K562 (cell line): Measurements from ENCODE around the gene PLXNA3. TPM values are rescaled to one million over a fixed set of nuclear protein-coding genes. Genes with fewer than 3 reads are reported as not detected.

Source experiments
- CSDE1 ChIP-seq, 2 experiments: fragments of 450-650 bp; IDR thresholded peaks; 2 replicates each; pipeline ENCODE4 v1.6.1; 2016; ENCODE audit warnings: mild to moderate bottlenecking in 1 of 2
- CTBP1 ChIP-seq: fragments of 450-650 bp; IDR thresholded peaks from 2 replicates; pipeline ENCODE4 v1.6.1; 2016; ENCODE audit warnings: borderline replicate concordance
- FOXJ3 ChIP-seq: sonication (generic); formaldehyde crosslinking; IDR thresholded peaks from 2 replicates; pipeline ENCODE4 v1.4.0; 2020; ENCODE audit warnings: mild to moderate bottlenecking, missing genetic modification reagents
- GTF3C2 ChIP-seq: IDR thresholded peaks from 3 replicates; pipeline ENCODE4 v1.6.1; 2011; ENCODE audit warnings: borderline replicate concordance, mild to moderate bottlenecking, moderate library complexity; ENCODE audit not compliant: insufficient read length; ENCODE audit errors: extremely low read depth
- NR2F6 ChIP-seq: fragments of 450-650 bp; formaldehyde crosslinking; IDR thresholded peaks from 2 replicates; pipeline ENCODE4 v1.4.0; 2020; ENCODE audit warnings: mild to moderate bottlenecking
- SMARCC2 ChIP-seq: fragments of 450-650 bp; IDR thresholded peaks from 2 replicates; pipeline ENCODE4 v1.6.1; 2017; ENCODE audit warnings: antibody characterized with exemption, moderate library complexity, mild to moderate bottlenecking, low read depth
- STAG1 ChIP-seq: sonication (generic); formaldehyde crosslinking; IDR thresholded peaks from 2 replicates; pipeline ENCODE4 v1.5.0; 2020; ENCODE audit warnings: missing genetic modification reagents, borderline replicate concordance
- ZBTB1 ChIP-seq: sonication (generic); formaldehyde crosslinking; IDR thresholded peaks from 2 replicates; pipeline ENCODE4 v1.8.1; 2023; ENCODE audit warnings: missing genetic modification reagents, low read depth, mild to moderate bottlenecking, borderline replicate concordance
- ZBTB7A ChIP-seq: IDR thresholded peaks from 2 replicates; pipeline ENCODE4 v1.6.1; 2011; ENCODE audit warnings: low read depth, mild to moderate bottlenecking, low read length, moderate library complexity, borderline replicate concordance; ENCODE audit not compliant: control insufficient read depth
- ZEB2 ChIP-seq: fragments of 450-650 bp; IDR thresholded peaks from 2 replicates; pipeline ENCODE4 v1.6.1; 2016
- ZNF347 ChIP-seq: fragments of 450-650 bp; formaldehyde crosslinking; IDR thresholded peaks from 2 replicates; pipeline ENCODE4 v1.4.0; 2020; ENCODE audit warnings: low read depth, mild to moderate bottlenecking, moderate library complexity
- ZNF766 ChIP-seq: fragments of 200-800 bp; sonication (Bioruptor generic); conservative IDR thresholded peaks from 2 replicates; pipeline ENCODE4 v1.6.1; 2016; ENCODE audit warnings: missing genetic modification characterization, missing compliant biosample characterization
- polyA plus RNA-seq, 8 experiments: library from polyadenylated mRNA; depleted of rRNA in 4 of 8; stranded (reverse) in 5 of 8; unstranded in 3 of 8; fragments of >200 nt; fragmentation: Nextera tagmentation in 2 of 8; fragmentation: Illumina TruSeq in 1 of 8; extraction: Ambion mirVana in 2 of 8; extraction: Trizol in 1 of 8; gene quantifications; 2 replicates each; pipeline versions ENCODE4 v1.2.1 to v1.2.3, GENCODE V29; 2011 to 2014; ENCODE audit warnings: inconsistent platforms in 1 of 8, missing spikeins in 1 of 8
- total RNA-seq, 7 experiments: library from RNA; depleted of rRNA in 6 of 7; stranded (reverse); fragments of >200 nt in 6 of 7; fragmentation: Illumina TruSeq in 2 of 7; extraction: Trizol in 2 of 7; gene quantifications; 2 replicates each; pipeline versions ENCODE4 v1.2.1 to v1.2.3, GENCODE V29; 2011 to 2021; ENCODE audit warnings: low replicate concordance in 1 of 7
- TF ChIP-seq, protein P1 (sequence below), 2 experiments: fragments of 450-650 bp; formaldehyde crosslinking in 1 of 2; IDR thresholded peaks; 2 replicates each; pipeline versions ENCODE4 v1.4.0 to v1.6.1; 2014 to 2020; ENCODE audit warnings: mild to moderate bottlenecking in 2 of 2, borderline replicate concordance in 1 of 2, low read depth in 1 of 2
- TF ChIP-seq, protein P2 (sequence below), 3 experiments: fragments of 200-800 bp in 1 of 3; sonication (Bioruptor generic) in 1 of 3; sonication (generic) in 1 of 3; formaldehyde crosslinking in 1 of 3; IDR thresholded peaks; 2 replicates each; pipeline versions ENCODE4 v1.6.1 to v1.8.0; 2016 to 2022; ENCODE audit warnings: mild to moderate bottlenecking in 2 of 3, missing compliant biosample characterization in 2 of 3, missing genetic modification characterization in 2 of 3, missing genetic modification reagents in 1 of 3

The PLXNA3 gene
- total and polyA plus RNA-seq, 9 of the 15 experiments (the other 6 are each of a cell fraction or from before 2014, with no cell fraction given): 0.32 to 47.8 (median 7.5) TPM

DNA sequence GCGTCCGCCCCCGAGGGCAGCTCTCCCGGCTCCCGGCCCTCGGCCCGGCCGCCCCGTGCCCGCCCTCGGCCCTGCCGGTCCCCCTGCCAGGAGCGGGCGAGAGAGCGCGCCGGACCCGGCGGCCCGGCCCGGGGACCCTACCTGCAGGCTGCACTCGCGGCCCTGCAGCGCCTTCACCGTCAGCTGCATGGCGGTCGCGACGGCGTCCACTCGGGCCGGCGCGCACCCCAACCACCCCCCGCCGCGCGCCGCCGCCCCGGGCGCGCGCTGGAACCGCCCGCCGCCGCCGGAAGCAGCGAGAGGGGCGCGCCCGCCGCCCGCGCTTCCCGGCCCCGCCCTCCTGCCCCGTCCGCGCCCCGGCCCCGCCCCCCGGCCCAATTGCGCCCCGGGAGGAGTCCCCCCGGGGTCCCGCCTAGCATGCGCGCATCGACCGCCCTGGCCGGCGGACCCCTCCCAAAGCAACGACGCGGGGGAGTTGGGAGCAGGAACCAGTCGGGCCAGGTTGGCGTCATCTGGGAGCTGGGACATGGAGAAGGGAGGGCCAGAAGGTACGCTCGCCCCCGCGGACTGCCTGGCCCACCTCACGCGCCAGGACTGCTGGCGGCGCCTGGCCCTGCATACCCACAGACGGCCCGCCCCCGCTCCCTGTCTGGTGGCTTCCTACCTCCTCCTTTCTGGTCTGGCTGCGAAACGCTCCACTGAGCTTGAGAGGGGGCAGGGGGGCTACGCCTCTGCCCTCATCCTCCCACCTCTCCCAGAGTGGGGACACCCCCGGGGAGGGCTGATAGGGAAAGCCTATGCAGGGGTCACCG lies 28.5 kb downstream of the PLXNA3 start, which contains the start of gene UBL4A (continued):
- no peak for TF ChIP-seq NR2F6 (CRISPR knock-in tag)
- no peak for TF ChIP-seq SMARCC2
- TF ChIP-seq ZEB2: no peak
- peak; percentile 30; the same call in 1 of the 2 replicates for TF ChIP-seq CTBP1
- TF ChIP-seq GTF3C2: no peak
- TF ChIP-seq, protein P1, sequence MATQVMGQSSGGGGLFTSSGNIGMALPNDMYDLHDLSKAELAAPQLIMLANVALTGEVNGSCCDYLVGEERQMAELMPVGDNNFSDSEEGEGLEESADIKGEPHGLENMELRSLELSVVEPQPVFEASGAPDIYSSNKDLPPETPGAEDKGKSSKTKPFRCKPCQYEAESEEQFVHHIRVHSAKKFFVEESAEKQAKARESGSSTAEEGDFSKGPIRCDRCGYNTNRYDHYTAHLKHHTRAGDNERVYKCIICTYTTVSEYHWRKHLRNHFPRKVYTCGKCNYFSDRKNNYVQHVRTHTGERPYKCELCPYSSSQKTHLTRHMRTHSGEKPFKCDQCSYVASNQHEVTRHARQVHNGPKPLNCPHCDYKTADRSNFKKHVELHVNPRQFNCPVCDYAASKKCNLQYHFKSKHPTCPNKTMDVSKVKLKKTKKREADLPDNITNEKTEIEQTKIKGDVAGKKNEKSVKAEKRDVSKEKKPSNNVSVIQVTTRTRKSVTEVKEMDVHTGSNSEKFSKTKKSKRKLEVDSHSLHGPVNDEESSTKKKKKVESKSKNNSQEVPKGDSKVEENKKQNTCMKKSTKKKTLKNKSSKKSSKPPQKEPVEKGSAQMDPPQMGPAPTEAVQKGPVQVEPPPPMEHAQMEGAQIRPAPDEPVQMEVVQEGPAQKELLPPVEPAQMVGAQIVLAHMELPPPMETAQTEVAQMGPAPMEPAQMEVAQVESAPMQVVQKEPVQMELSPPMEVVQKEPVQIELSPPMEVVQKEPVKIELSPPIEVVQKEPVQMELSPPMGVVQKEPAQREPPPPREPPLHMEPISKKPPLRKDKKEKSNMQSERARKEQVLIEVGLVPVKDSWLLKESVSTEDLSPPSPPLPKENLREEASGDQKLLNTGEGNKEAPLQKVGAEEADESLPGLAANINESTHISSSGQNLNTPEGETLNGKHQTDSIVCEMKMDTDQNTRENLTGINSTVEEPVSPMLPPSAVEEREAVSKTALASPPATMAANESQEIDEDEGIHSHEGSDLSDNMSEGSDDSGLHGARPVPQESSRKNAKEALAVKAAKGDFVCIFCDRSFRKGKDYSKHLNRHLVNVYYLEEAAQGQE (IDR thresholded peaks at IDR 0.05; ENCODE audit: borderline replicate concordance): no peak
- TF ChIP-seq, protein P1 (CRISPR knock-in tag; IDR thresholded peaks at IDR 0.05; ENCODE audit: low read depth): no peak
- peak; percentile 91 for TF ChIP-seq ZNF766 (CRISPR knock-in tag)
- TF ChIP-seq FOXJ3 (CRISPR knock-in tag): no peak
- TF ChIP-seq ZBTB1 (CRISPR knock-in tag): no peak
- no peak for TF ChIP-seq CSDE1 (IDR thresholded peaks at IDR 0.05)
- peak; percentile 90; the same call in 1 of the 2 replicates for TF ChIP-seq ZBTB7A
- TF ChIP-seq, protein P2, sequence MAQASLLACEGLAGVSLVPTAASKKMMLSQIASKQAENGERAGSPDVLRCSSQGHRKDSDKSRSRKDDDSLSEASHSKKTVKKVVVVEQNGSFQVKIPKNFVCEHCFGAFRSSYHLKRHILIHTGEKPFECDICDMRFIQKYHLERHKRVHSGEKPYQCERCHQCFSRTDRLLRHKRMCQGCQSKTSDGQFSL (CRISPR knock-in tag; IDR thresholded peaks at IDR 0.05): no peak
- TF ChIP-seq, protein P2 (tag; IDR thresholded peaks at IDR 0.05): no peak
- no peak for TF ChIP-seq ZNF347 (CRISPR knock-in tag)
- TF ChIP-seq STAG1 (CRISPR knock-in tag): no peak
